HG03520 (cell line): Measurements from ENCODE around the gene TEDC1.

Experiments
- ATAC-seq: cut with Tn5 transposase; IDR thresholded peaks from one replicate; pipeline ENCODE4 v1.9.1; 2021; ENCODE audit warnings: mild to moderate bottlenecking, moderate library complexity; ENCODE audit not compliant: unreplicated experiment

The TEDC1 gene

GRCh38 chr14:105484069-105484996 is 6.7 kb upstream of the TEDC1 start:
- no peak for ATAC-seq

- no peak for ATAC-seq
These were observed 6.1 kb upstream of the TEDC1 start for GRCh38 chr14:105484997-105485393.

- ATAC-seq: no peak
These were observed 5.3 kb upstream of the TEDC1 start for GRCh38 chr14:105485739-105486162.

DNA sequence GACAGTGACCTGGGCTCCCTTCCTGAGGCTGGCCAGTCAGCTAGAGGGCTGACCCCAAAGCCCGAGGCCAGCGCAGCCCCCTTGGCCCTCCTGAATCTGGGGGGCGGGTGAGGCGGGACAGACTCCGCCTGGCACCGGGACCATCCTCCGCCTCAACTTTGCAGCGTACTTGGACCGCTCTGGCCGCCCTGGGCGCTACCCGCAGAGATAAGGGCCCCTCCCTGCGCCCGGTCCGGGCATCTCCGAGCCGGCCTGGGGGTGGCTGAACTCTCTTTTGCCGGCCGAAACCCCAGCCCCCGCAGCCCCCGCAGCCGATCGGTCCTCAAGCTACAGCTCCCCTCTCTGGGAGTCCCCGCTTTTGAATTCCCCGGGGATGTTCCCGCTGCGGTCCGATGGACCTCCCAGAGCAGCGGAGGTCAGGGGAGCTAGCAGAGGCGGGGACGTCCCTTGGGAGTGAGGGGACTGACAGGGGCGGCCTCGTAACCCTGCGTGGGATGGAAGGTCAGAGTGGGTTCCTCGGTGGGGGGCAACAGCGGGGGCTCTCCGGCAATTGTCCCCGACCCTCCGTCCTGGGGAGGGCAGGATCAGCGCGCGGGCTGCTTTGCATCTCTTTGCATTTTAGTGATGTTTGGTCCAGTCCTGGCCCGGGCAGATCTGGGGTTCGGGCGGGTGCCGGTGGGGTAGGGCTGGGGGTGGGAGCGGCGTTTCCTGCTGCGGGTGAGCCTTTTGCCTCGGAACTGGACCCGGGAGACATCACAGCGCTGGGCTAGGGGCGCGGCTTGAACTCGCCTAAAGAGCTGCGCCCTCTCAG is 4.7 kb upstream of the TEDC1 start, which contains the start of gene CRIP1:
CRIP1 (plus strand) TSS at position 724 of the 811 bp plus-strand sequence. CDS start 374 bp downstream, outside the sequence.
- no peak for ATAC-seq

DNA sequence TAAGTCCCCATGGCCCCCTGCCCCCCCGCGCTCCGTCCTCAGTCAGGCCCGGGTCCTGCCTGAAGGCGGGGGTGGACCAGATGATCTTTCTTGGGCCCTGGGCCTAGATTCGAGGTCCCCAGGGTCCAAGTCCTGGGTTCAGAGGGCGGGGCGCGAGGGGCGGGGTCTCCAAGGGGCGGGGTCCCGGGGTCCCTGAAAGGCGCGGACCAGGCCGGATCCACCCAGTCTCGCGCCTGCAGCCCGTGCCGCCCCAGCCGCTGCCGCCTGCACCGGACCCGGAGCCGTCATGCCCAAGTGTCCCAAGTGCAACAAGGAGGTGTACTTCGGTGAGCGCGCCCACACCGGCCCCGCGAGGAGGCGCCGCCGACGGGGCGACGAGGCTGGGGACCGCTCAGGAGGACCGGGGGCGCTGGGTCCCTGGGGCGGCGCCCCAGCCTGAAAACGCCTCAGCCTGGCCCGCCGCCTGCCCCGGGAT is 4.0 kb upstream of the TEDC1 start:
- no peak for ATAC-seq

DNA sequence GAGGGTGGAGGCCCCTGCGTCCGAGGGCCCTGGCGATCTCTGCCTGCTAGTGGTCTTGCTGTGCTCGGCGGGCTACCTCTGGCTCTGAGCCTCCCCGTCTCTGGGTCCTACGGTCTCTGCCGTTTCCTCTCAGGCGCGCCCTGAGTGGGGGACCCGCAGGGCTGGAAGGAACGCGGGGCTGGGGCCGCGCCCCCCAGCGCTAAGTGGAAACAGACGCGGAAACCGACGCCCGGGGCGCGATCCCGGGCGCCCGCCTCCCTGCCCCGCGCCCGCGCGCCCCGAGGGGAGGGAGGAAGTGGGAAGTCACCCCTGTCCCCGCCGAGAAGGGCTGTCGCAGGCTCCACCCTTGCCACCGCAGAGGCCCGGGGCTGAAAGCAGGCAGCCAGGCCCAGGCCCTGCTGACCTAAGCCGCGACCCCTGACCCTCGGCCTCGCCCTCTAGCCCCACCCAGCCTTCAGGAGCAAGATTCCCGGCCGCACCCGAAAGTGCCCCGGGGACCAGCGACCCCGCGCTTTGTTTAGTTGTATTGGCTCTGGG is 3.5 kb upstream of the TEDC1 start:
- no peak for ATAC-seq

DNA sequence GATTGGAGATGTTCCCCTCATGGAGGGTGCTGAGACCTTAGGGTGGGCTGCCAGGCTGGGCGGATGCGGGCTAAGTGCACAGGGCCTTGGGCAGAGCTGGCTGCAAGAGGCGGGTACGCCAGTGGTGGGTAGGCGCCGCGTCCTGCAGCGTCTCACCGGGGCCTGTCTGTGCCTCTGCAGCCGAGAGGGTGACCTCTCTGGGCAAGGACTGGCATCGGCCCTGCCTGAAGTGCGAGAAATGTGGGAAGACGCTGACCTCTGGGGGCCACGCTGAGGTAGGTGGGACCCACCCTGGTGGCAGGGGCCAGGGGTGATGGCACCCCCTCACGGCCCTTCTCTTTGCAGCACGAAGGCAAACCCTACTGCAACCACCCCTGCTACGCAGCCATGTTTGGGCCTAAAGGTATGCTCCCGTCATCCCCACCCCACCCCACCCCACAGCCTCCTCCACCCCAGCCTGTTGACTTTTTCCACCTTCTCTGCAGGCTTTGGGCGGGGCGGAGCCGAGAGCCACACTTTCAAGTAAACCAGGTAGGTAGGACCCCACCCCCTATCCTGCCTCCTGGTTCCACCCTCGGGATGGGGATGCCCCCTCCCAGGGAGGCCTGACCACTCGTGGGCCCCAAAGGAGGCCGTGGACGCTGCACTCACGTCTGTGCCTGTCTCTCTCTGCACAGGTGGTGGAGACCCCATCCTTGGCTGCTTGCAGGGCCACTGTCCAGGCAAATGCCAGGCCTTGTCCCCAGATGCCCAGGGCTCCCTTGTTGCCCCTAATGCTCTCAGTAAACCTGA is 2.9 kb upstream of the TEDC1 start:
- ATAC-seq: no peak

DNA sequence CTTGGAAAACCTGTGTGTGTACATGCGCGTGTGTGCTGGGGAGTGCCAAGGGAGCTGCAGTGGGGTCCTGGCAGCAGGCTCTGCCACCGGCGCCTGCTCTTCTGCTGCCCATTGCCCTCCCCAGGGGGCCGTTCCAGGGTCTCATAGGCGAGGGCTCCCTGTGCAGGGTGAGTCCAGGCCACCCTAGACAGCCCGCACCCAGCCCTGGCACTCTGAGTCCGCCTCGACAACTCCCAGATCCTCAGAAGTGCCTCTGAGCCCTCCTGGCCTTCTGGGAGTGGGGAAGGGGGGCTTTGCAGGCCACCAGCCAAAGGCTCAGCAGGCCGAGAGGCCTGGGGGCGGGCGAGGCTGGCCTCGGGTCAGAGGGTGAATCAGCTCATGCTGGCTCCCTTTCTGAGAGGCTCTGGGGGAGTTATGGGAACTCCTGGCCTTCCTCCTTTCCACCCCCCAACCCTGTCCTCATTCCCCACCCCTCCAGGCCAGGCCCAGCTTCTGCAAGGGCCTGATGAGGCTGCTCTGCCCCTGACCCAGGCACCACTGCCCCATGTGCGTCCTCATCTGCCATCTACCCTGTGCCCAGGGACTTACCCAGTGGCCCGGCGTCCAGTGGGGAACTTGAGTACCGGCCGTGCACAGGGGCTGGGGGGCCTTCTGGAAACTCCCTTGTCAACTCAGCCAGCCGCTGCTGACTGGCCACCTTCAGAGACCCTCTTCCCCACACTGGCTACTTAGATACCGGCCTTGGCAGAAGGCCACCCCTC is 2.1 kb upstream of the TEDC1 start:
- ATAC-seq: no peak

DNA sequence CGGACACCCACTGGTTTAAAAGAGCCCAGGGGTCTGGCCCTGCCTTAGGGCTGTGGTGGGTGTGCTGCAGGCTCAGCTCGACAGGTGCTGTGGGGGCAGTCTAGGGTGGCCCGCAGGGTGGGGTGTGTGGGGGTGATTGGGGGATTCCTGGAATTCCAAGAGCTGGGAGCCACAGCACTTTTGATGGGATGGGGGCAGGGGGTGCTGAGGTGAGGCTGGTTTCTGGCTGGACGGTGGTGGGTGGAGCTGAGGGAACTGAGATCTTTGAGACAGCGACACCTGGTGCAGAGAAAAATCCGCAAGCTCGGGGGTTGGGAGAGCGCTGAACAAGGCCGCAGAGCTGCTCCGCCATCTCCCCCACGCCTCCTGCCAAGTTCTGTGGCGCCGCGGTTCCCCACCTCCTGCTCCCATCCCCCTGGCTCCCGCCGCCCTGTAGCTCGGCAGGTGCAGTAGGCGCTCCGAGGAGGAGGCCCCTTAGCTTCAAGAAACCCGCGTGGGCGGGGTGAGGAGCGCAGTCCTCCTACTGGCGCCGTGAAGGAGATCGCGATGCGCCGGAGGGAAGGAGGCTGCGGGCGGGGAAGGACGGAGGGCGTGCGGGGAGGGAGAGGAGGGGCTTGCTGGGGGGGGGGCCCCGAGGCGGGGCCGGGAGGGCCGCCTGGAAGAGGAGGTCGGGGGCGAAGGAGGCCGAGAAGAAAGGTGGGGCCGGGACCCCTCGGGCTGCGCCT is 1.3 kb upstream of the TEDC1 start:
- ATAC-seq: no peak

DNA sequence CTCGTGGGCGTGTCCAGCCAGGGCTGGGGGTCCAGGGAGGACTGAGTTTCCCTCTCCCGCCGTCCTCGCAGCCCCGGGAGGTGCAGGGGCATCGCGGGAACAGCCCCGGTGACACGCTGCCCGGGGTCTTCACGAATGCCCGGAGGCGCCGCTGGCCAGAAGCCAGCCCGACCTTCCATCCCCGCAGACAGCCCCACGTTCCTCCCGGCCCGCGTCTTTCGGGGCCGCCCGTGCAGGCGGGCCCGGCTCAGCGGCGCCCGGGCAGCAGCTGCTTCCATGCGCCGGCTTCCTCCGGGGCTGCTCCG is 827 bp upstream of the TEDC1 start:
- peak; percentile 2 for ATAC-seq

- ATAC-seq: no peak
These were observed 424 bp downstream of the TEDC1 start for GRCh38 chr14:105491366-105491973.

GRCh38 chr14:105492031-105492970 is 1.3 kb downstream of the TEDC1 start:
- no peak for ATAC-seq

GRCh38 chr14:105492971-105493871 is 2.2 kb downstream of the TEDC1 start:
- ATAC-seq: no peak

DNA sequence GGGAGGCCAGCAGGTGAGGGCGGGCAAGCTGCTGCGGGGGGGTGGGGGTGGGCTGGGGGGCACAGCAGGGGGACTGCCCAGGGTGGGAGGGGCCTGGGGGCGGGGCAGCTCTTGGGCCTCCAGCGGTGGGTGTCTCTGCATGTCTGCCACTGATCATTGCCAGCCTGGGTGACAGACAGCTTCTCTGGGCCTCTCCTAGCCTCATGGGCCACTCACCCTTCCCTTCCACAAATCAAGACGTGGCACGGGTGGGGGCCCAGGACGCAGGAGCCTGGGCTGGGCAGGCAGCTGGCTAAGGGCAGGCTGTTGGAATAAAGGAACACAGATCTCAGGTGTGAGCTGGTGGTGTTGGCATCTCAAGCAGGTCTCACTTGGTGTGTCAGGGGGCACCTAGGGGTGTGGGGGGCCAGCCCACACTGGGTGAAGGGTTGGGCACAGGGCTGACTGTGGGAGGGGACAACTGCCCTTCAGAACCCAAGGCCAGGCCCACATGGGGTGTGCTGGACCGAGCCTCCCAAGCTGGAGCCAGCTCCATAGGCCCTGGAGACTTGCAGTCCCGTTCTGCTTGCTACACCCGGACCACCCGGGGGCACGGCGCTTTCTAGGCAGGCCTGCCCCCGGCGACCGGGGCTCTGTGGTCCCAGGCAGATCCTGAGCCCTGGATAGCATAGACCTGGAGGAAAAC is 3.0 kb downstream of the TEDC1 start:
- ATAC-seq: no peak

GRCh38 chr14:105494606-105494929 is 3.5 kb downstream of the TEDC1 start:
- no peak for ATAC-seq
